ENCODE measurements around the gene GKAP1.

GRCh38 chr9:83701286-83701685 lies 116.3 kb downstream of the GKAP1 start:
- TF ChIP-seq CTCF (IDR thresholded peaks at IDR 0.05; ENCODE audit: low read length) = no peak
- TF ChIP-seq EZH2 (optimal IDR thresholded peaks at IDR 0.05; ENCODE audit: low read depth, low read length) = no peak

All from MM.1S (cell line).